ENCODE data around the gene COG2. TPM values are rescaled to one million over a fixed set of nuclear protein-coding genes. Genes with fewer than 3 reads are reported as not detected.

Gene COG2
- total RNA-seq, 1 experiment from 2014 or later = 46.9 TPM

DNA sequence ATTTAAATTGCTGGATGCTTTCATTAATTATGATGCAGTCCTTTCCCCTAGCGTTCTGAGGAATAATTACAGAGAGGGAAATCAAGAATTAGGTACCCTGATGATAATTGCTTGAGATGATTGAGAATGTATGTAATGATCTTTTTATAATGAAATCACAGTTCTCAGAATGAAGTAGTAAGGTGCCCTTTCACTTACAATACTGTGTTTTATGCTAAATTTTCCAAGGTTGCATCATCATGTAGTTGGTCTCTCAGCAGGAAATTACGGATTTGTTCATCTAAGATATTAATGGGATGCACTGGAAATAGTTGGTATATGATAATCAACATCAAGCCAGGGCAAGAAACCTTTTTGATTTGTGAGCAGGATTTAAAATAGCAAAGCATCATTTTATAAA lies 37.5 kb downstream of the COG2 start:
- Histone ChIP-seq H3K36me3 (ENCODE audit: control insufficient read depth, insufficient read depth, low read length) (peaks cover 1% of the 10 kb centered on the region; the same call in 1 of the 2 replicates), H3K9me3 (no peaks in the 10 kb centered on the region), H3K27me3 (replicated peaks; ENCODE audit: control insufficient read depth, insufficient read depth, low read length) (no peaks in the 10 kb centered on the region), H3K4me3 (ENCODE audit: low read depth, low read length) (no peak overlapping the region), H3K4me1 (no peaks in the 10 kb centered on the region)
- Mint-ChIP-seq H3K36me3 (ENCODE audit: insufficient read depth, unreplicated experiment) (peaks cover 51% of the 10 kb centered on the region), H3K4me3 (ENCODE audit: unreplicated experiment) (no peak overlapping the region), H3K9me3 (ENCODE audit: unreplicated experiment) (peaks cover 17% of the 10 kb centered on the region), H3K27me3 (ENCODE audit: insufficient read depth, unreplicated experiment) (no peaks in the 10 kb centered on the region), H3K4me1 (ENCODE audit: low read depth, unreplicated experiment) (peaks cover 12% of the 10 kb centered on the region), H3K27ac (ENCODE audit: unreplicated experiment) (no peak overlapping the region)
- no peak for DNase-seq
- intact Hi-C loops (cut with micrococcal nuclease; ENCODE audit: unreplicated experiment) = no loop called here
- ChIA-PET CTCF (no interaction called here), POLR2A (no interaction called here)
- TF ChIP-seq, protein P1, sequence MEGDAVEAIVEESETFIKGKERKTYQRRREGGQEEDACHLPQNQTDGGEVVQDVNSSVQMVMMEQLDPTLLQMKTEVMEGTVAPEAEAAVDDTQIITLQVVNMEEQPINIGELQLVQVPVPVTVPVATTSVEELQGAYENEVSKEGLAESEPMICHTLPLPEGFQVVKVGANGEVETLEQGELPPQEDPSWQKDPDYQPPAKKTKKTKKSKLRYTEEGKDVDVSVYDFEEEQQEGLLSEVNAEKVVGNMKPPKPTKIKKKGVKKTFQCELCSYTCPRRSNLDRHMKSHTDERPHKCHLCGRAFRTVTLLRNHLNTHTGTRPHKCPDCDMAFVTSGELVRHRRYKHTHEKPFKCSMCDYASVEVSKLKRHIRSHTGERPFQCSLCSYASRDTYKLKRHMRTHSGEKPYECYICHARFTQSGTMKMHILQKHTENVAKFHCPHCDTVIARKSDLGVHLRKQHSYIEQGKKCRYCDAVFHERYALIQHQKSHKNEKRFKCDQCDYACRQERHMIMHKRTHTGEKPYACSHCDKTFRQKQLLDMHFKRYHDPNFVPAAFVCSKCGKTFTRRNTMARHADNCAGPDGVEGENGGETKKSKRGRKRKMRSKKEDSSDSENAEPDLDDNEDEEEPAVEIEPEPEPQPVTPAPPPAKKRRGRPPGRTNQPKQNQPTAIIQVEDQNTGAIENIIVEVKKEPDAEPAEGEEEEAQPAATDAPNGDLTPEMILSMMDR (IDR thresholded peaks at IDR 0.05; ENCODE audit: insufficient read depth in 1 of 2, low read depth in 1 of 2, low read length in 1 of 2, severe bottlenecking in 1 of 2, unreplicated experiment in 1 of 2) = no peak
- BruUV-seq (replicated peaks) = no TSS peak

DNA sequence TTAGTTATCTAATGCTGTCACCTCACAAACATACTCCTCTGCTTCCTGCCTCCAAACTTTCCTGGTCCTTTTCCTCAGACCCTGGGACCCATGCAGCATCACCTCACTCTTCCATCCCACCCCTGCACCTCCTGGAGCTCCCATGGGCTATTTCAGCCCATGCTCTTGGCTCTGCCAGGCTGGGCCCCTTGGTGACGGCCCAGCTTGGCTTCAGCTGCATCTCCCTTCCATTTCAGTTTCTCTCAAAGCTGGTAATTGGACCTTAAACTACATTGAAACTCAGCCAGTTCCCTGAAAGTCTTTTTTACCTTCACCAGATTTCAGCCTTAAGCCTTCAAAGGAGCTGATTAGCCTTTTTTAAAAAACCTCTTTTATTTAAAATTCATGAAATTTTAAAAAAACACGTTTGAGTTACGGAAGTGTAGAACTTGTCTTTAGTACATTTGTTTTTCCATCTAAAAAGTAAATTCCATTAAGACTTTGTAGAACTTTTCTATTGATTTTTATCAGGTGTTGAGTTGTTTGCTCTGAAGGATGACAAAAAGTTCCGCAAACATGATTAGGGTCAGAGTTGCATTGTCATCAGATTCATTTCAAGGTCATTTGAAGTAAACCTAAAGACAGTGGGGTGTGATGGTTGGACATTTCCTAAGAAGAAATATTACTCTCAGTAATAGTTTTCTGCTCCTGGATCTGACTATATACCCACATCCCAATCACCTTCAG lies 38.2 kb downstream of the COG2 start:
- Histone ChIP-seq H3K4me1 (no peaks in the 10 kb centered on the region), H3K4me3 (ENCODE audit: low read depth, low read length) (no peak overlapping the region), H3K9me3 (no peaks in the 10 kb centered on the region), H3K36me3 (ENCODE audit: control insufficient read depth, insufficient read depth, low read length) (peaks cover 1% of the 10 kb centered on the region), H3K27me3 (replicated peaks; ENCODE audit: control insufficient read depth, insufficient read depth, low read length) (no peaks in the 10 kb centered on the region)
- intact Hi-C loops (cut with micrococcal nuclease; ENCODE audit: unreplicated experiment) = no loop called here
- peaks cover 53% of the 10 kb centered on the region for H3K36me3 Mint-ChIP-seq (ENCODE audit: insufficient read depth, unreplicated experiment)
- peaks cover 12% of the 10 kb centered on the region for H3K4me1 Mint-ChIP-seq (ENCODE audit: low read depth, unreplicated experiment)
- CTCF ChIA-PET = no interaction called here
- no peak overlapping the region for H3K4me3 Mint-ChIP-seq (ENCODE audit: unreplicated experiment)
- H3K27ac Mint-ChIP-seq (ENCODE audit: unreplicated experiment) = no peak overlapping the region
- H3K27me3 Mint-ChIP-seq (ENCODE audit: insufficient read depth, unreplicated experiment) = no peaks in the 10 kb centered on the region
- POLR2A ChIA-PET = no interaction called here
- peaks cover 17% of the 10 kb centered on the region for H3K9me3 Mint-ChIP-seq (ENCODE audit: unreplicated experiment)
- TF ChIP-seq, protein P1 (IDR thresholded peaks at IDR 0.05; ENCODE audit: insufficient read depth in 1 of 2, low read depth in 1 of 2, low read length in 1 of 2, severe bottlenecking in 1 of 2, unreplicated experiment in 1 of 2) = no peak
- DNase-seq = no peak
- no TSS peak for BruUV-seq (replicated peaks)

DNA sequence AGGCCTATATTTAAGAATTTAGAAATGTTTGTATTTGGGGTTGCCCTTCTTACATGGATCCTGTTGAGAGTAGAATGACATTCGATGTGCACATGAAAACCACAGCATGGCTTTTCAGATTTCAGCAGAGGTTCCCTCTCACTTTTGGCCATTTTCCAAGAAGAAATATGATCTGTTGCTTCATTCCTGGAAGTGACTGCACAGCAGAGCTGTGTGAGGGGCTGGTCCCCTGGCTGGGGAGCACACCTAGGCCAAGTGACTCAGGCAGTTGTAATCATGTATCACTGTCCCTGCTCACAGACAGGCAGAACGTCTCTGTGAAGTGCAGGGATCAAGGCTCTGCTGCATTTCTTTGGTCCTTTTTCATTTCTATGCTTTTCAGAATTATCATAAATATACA lies 39.3 kb downstream of the COG2 start:
- no peaks in the 10 kb centered on the region for H3K27me3 ChIP-seq (replicated peaks; ENCODE audit: control insufficient read depth, insufficient read depth, low read length)
- no peaks in the 10 kb centered on the region for H3K4me1 ChIP-seq
- DNase-seq = no peak
- no TSS peak for BruUV-seq (replicated peaks)
- H3K9me3 ChIP-seq = no peaks in the 10 kb centered on the region
- H3K4me3 Mint-ChIP-seq (ENCODE audit: unreplicated experiment) = no peak overlapping the region
- H3K9me3 Mint-ChIP-seq (ENCODE audit: unreplicated experiment) = peaks cover 7% of the 10 kb centered on the region
- intact Hi-C loops (cut with micrococcal nuclease; ENCODE audit: unreplicated experiment) = no loop called here
- no peaks in the 10 kb centered on the region for H3K27me3 Mint-ChIP-seq (ENCODE audit: insufficient read depth, unreplicated experiment)
- peaks cover 1% of the 10 kb centered on the region for H3K36me3 ChIP-seq (ENCODE audit: control insufficient read depth, insufficient read depth, low read length)
- ChIA-PET POLR2A (no interaction called here), CTCF (interaction anchor here (0.9 kb wide), 1 partner anchor 27 kb away, joined by 3 read pairs; no protein-coding TSS in a partner anchor)
- TF ChIP-seq, protein P1 (IDR thresholded peaks at IDR 0.05; ENCODE audit: insufficient read depth in 1 of 2, low read depth in 1 of 2, low read length in 1 of 2, severe bottlenecking in 1 of 2, unreplicated experiment in 1 of 2) = no peak
- peaks cover 12% of the 10 kb centered on the region for H3K4me1 Mint-ChIP-seq (ENCODE audit: low read depth, unreplicated experiment)
- H3K27ac Mint-ChIP-seq (ENCODE audit: unreplicated experiment) = no peak overlapping the region
- H3K36me3 Mint-ChIP-seq (ENCODE audit: insufficient read depth, unreplicated experiment) = peaks cover 49% of the 10 kb centered on the region
- no peak overlapping the region for H3K4me3 ChIP-seq (ENCODE audit: low read depth, low read length)

Measured in Caco-2 (cell line).